Glutamatergic neuron (in vitro differentiated cells): Measurements from ENCODE around the gene NFU1. TPM values are rescaled to one million over a fixed set of nuclear protein-coding genes. Genes with fewer than 3 reads are reported as not detected.

ENCODE experiments used
- DNase-seq: peaks from one replicate; pipeline ENCODE4 v3.0.0; 2022
- H3K27ac Mint-ChIP-seq: one replicate; pipeline ENCODE4 v1.8.0; 2020; ENCODE audit warnings: mild to moderate bottlenecking, mixed read lengths, inconsistent platforms; ENCODE audit not compliant: unreplicated experiment
- H3K27me3 Mint-ChIP-seq: one replicate; pipeline ENCODE4 v1.8.0; 2020; ENCODE audit warnings: mild to moderate bottlenecking, moderate library complexity, mixed read lengths, inconsistent platforms; ENCODE audit not compliant: unreplicated experiment
- H3K36me3 Mint-ChIP-seq: one replicate; pipeline ENCODE4 v1.8.0; 2020; ENCODE audit warnings: mild to moderate bottlenecking, mixed read lengths, inconsistent platforms; ENCODE audit not compliant: unreplicated experiment
- H3K4me1 Mint-ChIP-seq: one replicate; pipeline ENCODE4 v1.8.0; 2020; ENCODE audit warnings: mild to moderate bottlenecking, low read depth, mixed read lengths, inconsistent platforms; ENCODE audit not compliant: unreplicated experiment
- H3K4me3 Mint-ChIP-seq: one replicate; pipeline ENCODE4 v1.8.0; 2020; ENCODE audit warnings: mild to moderate bottlenecking, mixed read lengths, inconsistent platforms; ENCODE audit not compliant: unreplicated experiment
- H3K9me3 Mint-ChIP-seq: one replicate; pipeline ENCODE4 v1.8.0; 2020; ENCODE audit warnings: mild to moderate bottlenecking, moderate library complexity, mixed read lengths, inconsistent platforms; ENCODE audit not compliant: unreplicated experiment
- CTCF ChIP-seq: fragments of 200-600 bp; sonication (generic); IDR thresholded peaks from one replicate; pipeline ENCODE4 v1.5.0; 2021; ENCODE audit not compliant: partially characterized antibody, unreplicated experiment
- total RNA-seq: library from RNA; stranded (reverse); fragmentation: NEBNext Ultra II Directional; extraction: Animal tissue kit (Norgen Biotek cat#: 25700); gene quantifications from one replicate; pipeline ENCODE4 v1.2.1, GENCODE V29; 2021; ENCODE audit not compliant: unreplicated experiment

NFU1 gene
- total RNA-seq, 1 donor from 2014 or later = 40.0 TPM

- no peak for DNase-seq
- no peak for TF ChIP-seq CTCF
- Mint-ChIP-seq H3K4me1 (peaks cover 19% of the 10 kb centered on the region), H3K4me3 (no peak overlapping the region), H3K27me3 (no peaks in the 10 kb centered on the region), H3K27ac (no peak overlapping the region), H3K36me3 (no peaks in the 10 kb centered on the region), H3K9me3 (peaks cover 8% of the 10 kb centered on the region)
These were observed 32.1 kb upstream of the NFU1 start for GRCh38 chr2:69469375-69469774.

DNA sequence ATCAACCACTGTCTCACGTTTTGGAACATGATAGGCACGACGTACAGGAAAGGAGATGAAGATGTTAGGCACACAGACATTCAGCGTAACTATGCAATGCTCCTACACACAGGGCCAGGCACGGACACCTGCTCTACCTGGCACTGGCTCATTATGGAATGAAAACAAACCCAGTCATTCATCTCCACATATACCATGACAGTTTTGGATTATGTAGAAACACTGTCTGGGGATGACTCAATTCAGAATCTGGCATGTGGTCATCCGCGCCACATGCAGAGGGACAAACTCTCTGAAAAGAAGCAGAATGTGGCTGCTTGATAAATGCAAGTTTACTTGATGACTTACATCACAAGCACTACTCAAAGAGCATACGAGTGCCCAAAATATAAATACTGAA is 29.5 kb upstream of the NFU1 start:
- peaks cover 8% of the 10 kb centered on the region for H3K9me3 Mint-ChIP-seq
- no peak overlapping the region for H3K27ac Mint-ChIP-seq
- H3K27me3 Mint-ChIP-seq = no peaks in the 10 kb centered on the region
- TF ChIP-seq CTCF = no peak
- H3K36me3 Mint-ChIP-seq = peaks cover 4% of the 10 kb centered on the region
- no peak overlapping the region for H3K4me3 Mint-ChIP-seq
- H3K4me1 Mint-ChIP-seq = peaks cover 23% of the 10 kb centered on the region
- no peak for DNase-seq

- peaks cover 23% of the 10 kb centered on the region for H3K4me1 Mint-ChIP-seq
- peak overlapping the region; percentile 96 for H3K27ac Mint-ChIP-seq
- H3K36me3 Mint-ChIP-seq = peaks cover 4% of the 10 kb centered on the region
- H3K4me3 Mint-ChIP-seq = peak overlapping the region; percentile 67
- TF ChIP-seq CTCF = no peak
- H3K9me3 Mint-ChIP-seq = peaks cover 8% of the 10 kb centered on the region
- H3K27me3 Mint-ChIP-seq = no peaks in the 10 kb centered on the region
- DNase-seq = peak; percentile 47
These were observed 28.6 kb upstream of the NFU1 start for GRCh38 chr2:69465513-69466456.

DNA sequence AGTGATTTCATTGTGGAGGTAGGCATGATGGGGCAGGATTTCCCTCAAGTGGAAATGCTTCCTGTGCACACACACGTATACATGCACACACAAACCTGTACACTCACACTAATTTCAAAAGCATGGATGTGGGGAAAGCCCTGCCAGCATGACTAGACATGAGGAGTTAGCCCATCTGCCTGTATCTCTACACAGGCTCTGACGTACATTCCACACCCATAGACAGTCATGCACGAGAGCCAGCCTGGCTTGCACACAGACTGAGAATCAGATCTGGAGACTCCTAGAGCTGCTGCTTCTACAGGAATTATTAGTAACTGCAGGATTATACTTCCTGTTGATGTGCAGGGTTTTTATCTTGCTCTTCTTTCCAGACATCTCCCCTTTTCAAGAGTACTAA is 27.3 kb upstream of the NFU1 start:
- H3K36me3 Mint-ChIP-seq = peaks cover 4% of the 10 kb centered on the region
- H3K4me3 Mint-ChIP-seq = peak overlapping the region; percentile 4
- H3K9me3 Mint-ChIP-seq = peaks cover 8% of the 10 kb centered on the region
- peaks cover 23% of the 10 kb centered on the region for H3K4me1 Mint-ChIP-seq
- peak; percentile 45 for DNase-seq
- H3K27me3 Mint-ChIP-seq = no peaks in the 10 kb centered on the region
- TF ChIP-seq CTCF = no peak
- peak overlapping the region; percentile 96 for H3K27ac Mint-ChIP-seq

DNA sequence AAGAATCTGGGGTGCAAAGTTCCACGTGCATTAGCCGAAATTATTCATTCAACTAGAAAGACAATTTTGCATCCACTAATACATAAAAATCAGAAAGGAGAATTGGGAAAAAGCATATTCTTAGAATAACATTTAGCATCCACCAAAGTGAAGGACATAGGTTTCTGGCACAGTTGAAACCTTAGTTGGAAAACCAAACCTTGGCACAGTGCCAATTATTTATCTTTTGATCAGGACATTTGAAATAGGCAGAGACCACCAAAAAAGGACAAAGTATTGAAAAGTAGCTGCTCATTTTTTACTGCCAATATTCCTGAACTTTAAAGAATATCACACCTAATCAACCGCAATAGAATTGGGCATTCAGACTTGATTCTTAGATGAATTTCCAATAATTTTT is 25.5 kb upstream of the NFU1 start:
- Mint-ChIP-seq H3K27ac (no peak overlapping the region), H3K36me3 (peaks cover 4% of the 10 kb centered on the region), H3K27me3 (no peaks in the 10 kb centered on the region), H3K4me3 (no peak overlapping the region), H3K4me1 (peaks cover 23% of the 10 kb centered on the region), H3K9me3 (peaks cover 8% of the 10 kb centered on the region)
- TF ChIP-seq CTCF = no peak
- no peak for DNase-seq
